MM.1S (cell line): ENCODE data around the gene MRAS.

Experiments
- CTCF ChIP-seq: fragments of 300-600 bp; sonication (generic); IDR thresholded peaks from 2 replicates; pipeline ENCODE4 v1.5.1; 2016; ENCODE audit warnings: antibody characterized with exemption, low read length, mixed read lengths
- EZH2 ChIP-seq: fragments of 300-600 bp; sonication (generic); optimal IDR thresholded peaks from 2 replicates; pipeline ENCODE3; 2017; ENCODE audit warnings: low read depth, mild to moderate bottlenecking, antibody characterized with exemption, low read length, mixed read lengths

- no peak for TF ChIP-seq CTCF
- no peak for TF ChIP-seq EZH2
Observed at GRCh38 chr3:138373736-138374094, 25.3 kb downstream of the MRAS start.
